ENCODE measurements around the gene TUBA4B.
A peak's percentile ranks its signal among the peaks of the same experiment; 100 is the strongest.

- TF ChIP-seq CTCF (IDR thresholded peaks at IDR 0.05) (peak in 1 of 6 experiments; percentile 16), POLR2A (IDR thresholded peaks at IDR 0.05) (no peak)
Measured at GRCh38 chr2:219279916-219280516, 27.0 kb downstream of the TUBA4B start.
